Nephron (organoid): ENCODE data around the gene FAM131C.

ENCODE experiments used
- H3K27ac Mint-ChIP-seq, 3 experiments: 2 replicates each; pipeline ENCODE4 v1.8.0; 2020; ENCODE audit warnings: mixed read lengths in 3 of 3, mild to moderate bottlenecking in 2 of 3, moderate library complexity in 1 of 3
- H3K27me3 Mint-ChIP-seq: 2 replicates; pipeline ENCODE4 v1.8.0; 2021; ENCODE audit warnings: low read depth, mild to moderate bottlenecking, moderate library complexity, mixed read lengths
- H3K36me3 Mint-ChIP-seq: 2 replicates; pipeline ENCODE4 v1.8.0; 2020; ENCODE audit warnings: low read depth, mixed read lengths
- H3K4me1 Mint-ChIP-seq: 2 replicates; pipeline ENCODE4 v1.8.0; 2020; ENCODE audit warnings: mixed read lengths
- H3K4me3 Mint-ChIP-seq, 3 experiments: 2 replicates each; pipeline ENCODE4 v1.8.0; 2020; ENCODE audit warnings: mild to moderate bottlenecking in 3 of 3, mixed read lengths in 3 of 3, moderate library complexity in 2 of 3
- H3K9me3 Mint-ChIP-seq: 2 replicates; pipeline ENCODE4 v1.8.0; 2020; ENCODE audit warnings: mixed read lengths
- CTCF ChIP-seq, 3 experiments: fragments of 200-600 bp; sonication (generic); IDR thresholded peaks; one replicate each; pipeline ENCODE4 v1.5.0; 2021; ENCODE audit warnings: antibody characterized with exemption in 3 of 3; ENCODE audit not compliant: unreplicated experiment in 3 of 3

FAM131C gene

GRCh38 chr1:16017076-16017460 is 56.4 kb downstream of the FAM131C start:
- Mint-ChIP-seq H3K4me1 (peaks cover 61% of the 10 kb centered on the region), H3K4me3 (peak overlapping the region in 2 of 3 experiments; percentile 12 to 79), H3K27ac (peak overlapping the region; percentile 31 to 95 (median 95)), H3K36me3 (no peaks in the 10 kb centered on the region), H3K27me3 (peaks cover 12% of the 10 kb centered on the region), H3K9me3 (no peaks in the 10 kb centered on the region)
- no peak for TF ChIP-seq CTCF (IDR thresholded peaks at IDR 0.05; ENCODE audit: unreplicated experiment in 3 of 3)

- H3K4me1 Mint-ChIP-seq: peaks cover 61% of the 10 kb centered on the region
- no peak overlapping the region for H3K27ac Mint-ChIP-seq
- H3K36me3 Mint-ChIP-seq: no peaks in the 10 kb centered on the region
- H3K27me3 Mint-ChIP-seq: peaks cover 5% of the 10 kb centered on the region
- no peaks in the 10 kb centered on the region for H3K9me3 Mint-ChIP-seq
- no peak overlapping the region for H3K4me3 Mint-ChIP-seq
- TF ChIP-seq CTCF (IDR thresholded peaks at IDR 0.05; ENCODE audit: unreplicated experiment in 3 of 3): no peak
Observed at GRCh38 chr1:16015960-16016901, 57.2 kb downstream of the FAM131C start.

GRCh38 chr1:16015491-16015890 is 58.0 kb downstream of the FAM131C start:
- peak overlapping the region; percentile 20 to 92 (median 86) for H3K27ac Mint-ChIP-seq
- no peak for TF ChIP-seq CTCF (IDR thresholded peaks at IDR 0.05; ENCODE audit: unreplicated experiment in 3 of 3)
- no peaks in the 10 kb centered on the region for H3K9me3 Mint-ChIP-seq
- no peaks in the 10 kb centered on the region for H3K36me3 Mint-ChIP-seq
- H3K27me3 Mint-ChIP-seq: peaks cover 5% of the 10 kb centered on the region
- peak overlapping the region in 2 of 3 experiments; percentile 25 to 29 for H3K4me3 Mint-ChIP-seq
- peaks cover 61% of the 10 kb centered on the region for H3K4me1 Mint-ChIP-seq

GRCh38 chr1:16014509-16015482 is 58.7 kb downstream of the FAM131C start:
- Mint-ChIP-seq H3K4me1 (peaks cover 58% of the 10 kb centered on the region), H3K27me3 (peaks cover 5% of the 10 kb centered on the region), H3K36me3 (no peaks in the 10 kb centered on the region), H3K4me3 (peak overlapping the region; percentile 60 to 66 (median 66)), H3K27ac (peak overlapping the region; percentile 86 to 92 (median 88)), H3K9me3 (no peaks in the 10 kb centered on the region)
- no peak for TF ChIP-seq CTCF (IDR thresholded peaks at IDR 0.05; ENCODE audit: unreplicated experiment in 3 of 3)

GRCh38 chr1:16013908-16014258 is 59.6 kb downstream of the FAM131C start:
- Mint-ChIP-seq H3K9me3 (no peaks in the 10 kb centered on the region), H3K36me3 (no peaks in the 10 kb centered on the region), H3K27me3 (peaks cover 5% of the 10 kb centered on the region), H3K4me1 (peaks cover 48% of the 10 kb centered on the region), H3K27ac (peak overlapping the region; percentile 86 to 92 (median 88)), H3K4me3 (peak overlapping the region; percentile 38 to 66 (median 41))
- TF ChIP-seq CTCF (IDR thresholded peaks at IDR 0.05; ENCODE audit: unreplicated experiment in 3 of 3): no peak
